ENCODE results near the gene PTGFRN.

The PTGFRN gene

GRCh38 chr1:116916533-116917445 lies 7.1 kb downstream of the PTGFRN start:
- no peaks in the 10 kb centered on the region for H3K27me3 ChIP-seq (ENCODE audit: control insufficient read depth, insufficient read depth, low read length)
- no peak overlapping the region for H3K4me3 ChIP-seq (ENCODE audit: low read depth, low read length)
- H3K9ac ChIP-seq (ENCODE audit: low read length): no peak overlapping the region
- H3K36me3 ChIP-seq (ENCODE audit: control insufficient read depth, insufficient read depth, low read length): no peaks in the 10 kb centered on the region
- H3K4me1 ChIP-seq (ENCODE audit: control insufficient read depth, insufficient read depth, low read length): peaks cover 43% of the 10 kb centered on the region
- no peak overlapping the region for H3K27ac ChIP-seq (ENCODE audit: low read depth, low read length)
- H3K9me3 ChIP-seq (ENCODE audit: control insufficient read depth, insufficient read depth, low read depth, low read length): no peaks in the 10 kb centered on the region

GRCh38 chr1:116918714-116919357 lies 9.1 kb downstream of the PTGFRN start:
- H3K27me3 ChIP-seq (ENCODE audit: control insufficient read depth, insufficient read depth, low read length): no peaks in the 10 kb centered on the region
- no peaks in the 10 kb centered on the region; the same call in 1 of the 2 replicates for H3K36me3 ChIP-seq (ENCODE audit: control insufficient read depth, insufficient read depth, low read length)
- H3K4me1 ChIP-seq (ENCODE audit: control insufficient read depth, insufficient read depth, low read length): peaks cover 30% of the 10 kb centered on the region
- no peak overlapping the region for H3K27ac ChIP-seq (ENCODE audit: low read depth, low read length)
- H3K4me3 ChIP-seq (ENCODE audit: low read depth, low read length): no peak overlapping the region
- no peak overlapping the region for H3K9ac ChIP-seq (ENCODE audit: low read length)
- no peaks in the 10 kb centered on the region for H3K9me3 ChIP-seq (ENCODE audit: control insufficient read depth, insufficient read depth, low read depth, low read length)

- Histone ChIP-seq H3K4me3 (ENCODE audit: low read depth, low read length) (no peak overlapping the region), H3K36me3 (ENCODE audit: control insufficient read depth, insufficient read depth, low read length) (no peaks in the 10 kb centered on the region; the same call in 1 of the 2 replicates), H3K9me3 (ENCODE audit: control insufficient read depth, insufficient read depth, low read depth, low read length) (no peaks in the 10 kb centered on the region), H3K4me1 (ENCODE audit: control insufficient read depth, insufficient read depth, low read length) (peaks cover 30% of the 10 kb centered on the region), H3K27ac (ENCODE audit: low read depth, low read length) (no peak overlapping the region), H3K9ac (ENCODE audit: low read length) (no peak overlapping the region), H3K27me3 (ENCODE audit: control insufficient read depth, insufficient read depth, low read length) (no peaks in the 10 kb centered on the region)
Observed at GRCh38 chr1:116919802-116920201, 10.1 kb downstream of the PTGFRN start.

GRCh38 chr1:116920211-116920610 lies 10.5 kb downstream of the PTGFRN start:
- Histone ChIP-seq H3K27me3 (ENCODE audit: control insufficient read depth, insufficient read depth, low read length) (no peaks in the 10 kb centered on the region), H3K9ac (ENCODE audit: low read length) (no peak overlapping the region), H3K27ac (ENCODE audit: low read depth, low read length) (no peak overlapping the region), H3K4me1 (ENCODE audit: control insufficient read depth, insufficient read depth, low read length) (peaks cover 26% of the 10 kb centered on the region), H3K4me3 (ENCODE audit: low read depth, low read length) (no peak overlapping the region), H3K9me3 (ENCODE audit: control insufficient read depth, insufficient read depth, low read depth, low read length) (no peaks in the 10 kb centered on the region), H3K36me3 (ENCODE audit: control insufficient read depth, insufficient read depth, low read length) (no peaks in the 10 kb centered on the region; the same call in 1 of the 2 replicates)

GRCh38 chr1:116921301-116921885 lies 11.7 kb downstream of the PTGFRN start:
- H3K4me3 ChIP-seq (ENCODE audit: low read depth, low read length): no peak overlapping the region

GRCh38 chr1:116921937-116922336 lies 12.2 kb downstream of the PTGFRN start:
- H3K9ac ChIP-seq (ENCODE audit: low read length): no peak overlapping the region

More at GRCh38 chr1:116921301-116921885, 11.7 kb downstream of the PTGFRN start:
- Histone ChIP-seq H3K27me3 (ENCODE audit: control insufficient read depth, insufficient read depth, low read length) (no peaks in the 10 kb centered on the region), H3K9me3 (ENCODE audit: control insufficient read depth, insufficient read depth, low read depth, low read length) (no peaks in the 10 kb centered on the region), H3K9ac (ENCODE audit: low read length) (no peak overlapping the region), H3K27ac (ENCODE audit: low read depth, low read length) (no peak overlapping the region), H3K4me1 (ENCODE audit: control insufficient read depth, insufficient read depth, low read length) (peaks cover 15% of the 10 kb centered on the region; the same call in 1 of the 2 replicates), H3K36me3 (ENCODE audit: control insufficient read depth, insufficient read depth, low read length) (no peaks in the 10 kb centered on the region; the same call in 1 of the 2 replicates)

GRCh38 chr1:116923421-116923820 lies 13.7 kb downstream of the PTGFRN start:
- H3K9ac ChIP-seq (ENCODE audit: low read length): no peak overlapping the region
- H3K36me3 ChIP-seq (ENCODE audit: control insufficient read depth, insufficient read depth, low read length): no peaks in the 10 kb centered on the region; the same call in 1 of the 2 replicates
- H3K27me3 ChIP-seq (ENCODE audit: control insufficient read depth, insufficient read depth, low read length): no peaks in the 10 kb centered on the region
- H3K27ac ChIP-seq (ENCODE audit: low read depth, low read length): no peak overlapping the region
- no peaks in the 10 kb centered on the region for H3K9me3 ChIP-seq (ENCODE audit: control insufficient read depth, insufficient read depth, low read depth, low read length)
- no peak overlapping the region for H3K4me3 ChIP-seq (ENCODE audit: low read depth, low read length)
- H3K4me1 ChIP-seq (ENCODE audit: control insufficient read depth, insufficient read depth, low read length): peaks cover 8% of the 10 kb centered on the region; the same call in 1 of the 2 replicates

More at GRCh38 chr1:116921937-116922336, 12.2 kb downstream of the PTGFRN start:
- H3K27ac ChIP-seq (ENCODE audit: low read depth, low read length): no peak overlapping the region
- peaks cover 9% of the 10 kb centered on the region; the same call in 1 of the 2 replicates for H3K4me1 ChIP-seq (ENCODE audit: control insufficient read depth, insufficient read depth, low read length)
- no peaks in the 10 kb centered on the region for H3K9me3 ChIP-seq (ENCODE audit: control insufficient read depth, insufficient read depth, low read depth, low read length)
- H3K4me3 ChIP-seq (ENCODE audit: low read depth, low read length): no peak overlapping the region
- no peaks in the 10 kb centered on the region; the same call in 1 of the 2 replicates for H3K36me3 ChIP-seq (ENCODE audit: control insufficient read depth, insufficient read depth, low read length)
- H3K27me3 ChIP-seq (ENCODE audit: control insufficient read depth, insufficient read depth, low read length): no peaks in the 10 kb centered on the region

- H3K9ac ChIP-seq (ENCODE audit: low read length): no peak overlapping the region
- H3K27me3 ChIP-seq (ENCODE audit: control insufficient read depth, insufficient read depth, low read length): no peaks in the 10 kb centered on the region
- no peak overlapping the region for H3K27ac ChIP-seq (ENCODE audit: low read depth, low read length)
- H3K36me3 ChIP-seq (ENCODE audit: control insufficient read depth, insufficient read depth, low read length): peaks cover 3% of the 10 kb centered on the region; the same call in 1 of the 2 replicates
- H3K4me3 ChIP-seq (ENCODE audit: low read depth, low read length): no peak overlapping the region
- no peaks in the 10 kb centered on the region for H3K9me3 ChIP-seq (ENCODE audit: control insufficient read depth, insufficient read depth, low read depth, low read length)
- H3K4me1 ChIP-seq (ENCODE audit: control insufficient read depth, insufficient read depth, low read length): no peaks in the 10 kb centered on the region; the same call in 1 of the 2 replicates
Observed at GRCh38 chr1:116927049-116927798, 17.5 kb downstream of the PTGFRN start.

- Histone ChIP-seq H3K4me1 (ENCODE audit: control insufficient read depth, insufficient read depth, low read length) (no peaks in the 10 kb centered on the region), H3K27me3 (ENCODE audit: control insufficient read depth, insufficient read depth, low read length) (no peaks in the 10 kb centered on the region), H3K9me3 (ENCODE audit: control insufficient read depth, insufficient read depth, low read depth, low read length) (no peaks in the 10 kb centered on the region), H3K27ac (ENCODE audit: low read depth, low read length) (no peak overlapping the region), H3K36me3 (ENCODE audit: control insufficient read depth, insufficient read depth, low read length) (0 out of 2 replicates have a peak, but pooled peaks cover 3% of the 10 kb centered on the region), H3K4me3 (ENCODE audit: low read depth, low read length) (no peak overlapping the region), H3K9ac (ENCODE audit: low read length) (no peak overlapping the region)
Observed at GRCh38 chr1:116929961-116930592, 20.4 kb downstream of the PTGFRN start.

Measured in HUES6 (cell line).